Hematopoietic multipotent progenitor cell treated with erythropoietin and hydrocortisone succinate and interleukin-3 and kit ligand, for 17 days (in vitro differentiated cells): Measurements from ENCODE around the gene LDLRAD4.

Source experiments
- DNase-seq: peaks from one replicate; pipeline ENCODE4 v3.0.0-alpha.2; 2015; ENCODE audit warnings: low spot score

LDLRAD4 gene

DNA sequence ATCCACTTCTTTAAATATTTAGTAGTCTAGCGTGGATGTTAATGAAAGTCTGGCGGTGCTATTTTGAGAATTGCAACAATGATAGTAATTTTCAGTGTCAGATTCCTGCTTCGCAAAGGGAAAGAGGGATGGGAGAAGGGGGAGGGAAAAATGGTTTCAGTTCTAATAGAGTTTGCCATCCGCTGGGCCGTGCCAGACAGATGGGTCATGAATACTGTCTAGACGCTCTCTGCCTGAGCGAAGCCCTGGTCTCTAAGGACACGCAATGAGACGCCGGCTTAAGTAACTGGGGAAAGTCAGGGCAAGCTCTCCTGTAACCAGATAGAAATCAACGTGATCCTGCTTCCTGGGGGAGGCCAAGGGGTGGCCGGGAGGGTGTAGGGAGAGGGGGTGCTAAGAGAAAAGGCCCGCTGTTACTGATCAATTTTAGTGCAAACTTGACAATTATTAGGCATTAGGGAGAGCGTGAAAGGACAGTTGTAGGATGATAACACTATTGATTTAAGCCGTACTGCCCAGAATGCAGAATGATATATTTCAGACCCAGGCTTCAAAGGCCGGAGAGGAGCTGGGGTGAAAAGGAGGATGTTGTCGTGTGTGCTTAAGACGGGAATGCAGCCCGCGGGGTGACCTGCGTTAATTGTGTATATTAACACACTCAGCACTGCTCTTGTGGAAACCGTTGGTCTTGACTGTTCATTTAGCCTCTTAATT is 229.2 kb downstream of the LDLRAD4 start:
- no peak for DNase-seq

DNA sequence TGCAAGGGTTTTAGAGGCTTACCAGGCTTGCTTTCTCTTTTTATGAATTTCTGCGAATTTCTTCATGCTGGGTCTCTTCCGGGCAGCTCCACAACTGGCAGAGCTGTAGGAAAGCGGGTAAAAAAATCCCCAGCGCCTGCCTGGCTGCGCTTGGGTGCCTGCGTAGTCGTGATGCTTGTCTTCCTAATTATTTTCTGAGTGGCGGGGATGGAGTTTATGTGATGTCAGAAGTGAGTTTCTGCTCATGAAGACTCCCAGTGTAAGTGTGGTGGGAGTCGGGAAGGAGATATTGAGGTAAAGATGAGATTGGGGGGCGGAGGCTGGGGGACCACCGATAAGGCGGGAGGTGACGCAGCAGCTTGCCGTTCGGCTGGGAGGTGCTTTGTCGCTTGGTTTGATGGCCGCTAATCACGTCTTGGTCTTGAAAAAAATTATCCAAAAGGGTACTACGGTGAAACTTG is 229.8 kb downstream of the LDLRAD4 start:
- no peak for DNase-seq

DNA sequence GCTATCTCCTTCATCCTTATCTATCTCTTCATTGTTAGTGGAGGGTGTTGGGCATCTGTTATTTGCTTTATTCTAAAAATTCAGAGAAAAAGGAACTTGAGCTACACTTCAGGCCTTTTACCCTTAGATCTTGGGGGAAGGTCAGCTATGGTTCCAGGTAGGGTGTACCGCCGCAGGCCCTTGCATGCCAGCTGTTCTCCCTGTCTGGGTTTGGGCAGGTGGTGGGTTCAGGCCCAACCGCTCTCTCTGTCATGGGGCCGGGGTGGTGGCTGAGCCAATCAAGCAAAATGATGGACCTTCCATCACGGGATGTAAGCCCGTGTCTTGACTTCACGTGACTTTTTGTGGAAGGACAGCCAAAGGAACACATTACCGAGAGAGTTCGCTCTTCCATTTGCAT is 231.1 kb downstream of the LDLRAD4 start:
- no peak for DNase-seq

DNA sequence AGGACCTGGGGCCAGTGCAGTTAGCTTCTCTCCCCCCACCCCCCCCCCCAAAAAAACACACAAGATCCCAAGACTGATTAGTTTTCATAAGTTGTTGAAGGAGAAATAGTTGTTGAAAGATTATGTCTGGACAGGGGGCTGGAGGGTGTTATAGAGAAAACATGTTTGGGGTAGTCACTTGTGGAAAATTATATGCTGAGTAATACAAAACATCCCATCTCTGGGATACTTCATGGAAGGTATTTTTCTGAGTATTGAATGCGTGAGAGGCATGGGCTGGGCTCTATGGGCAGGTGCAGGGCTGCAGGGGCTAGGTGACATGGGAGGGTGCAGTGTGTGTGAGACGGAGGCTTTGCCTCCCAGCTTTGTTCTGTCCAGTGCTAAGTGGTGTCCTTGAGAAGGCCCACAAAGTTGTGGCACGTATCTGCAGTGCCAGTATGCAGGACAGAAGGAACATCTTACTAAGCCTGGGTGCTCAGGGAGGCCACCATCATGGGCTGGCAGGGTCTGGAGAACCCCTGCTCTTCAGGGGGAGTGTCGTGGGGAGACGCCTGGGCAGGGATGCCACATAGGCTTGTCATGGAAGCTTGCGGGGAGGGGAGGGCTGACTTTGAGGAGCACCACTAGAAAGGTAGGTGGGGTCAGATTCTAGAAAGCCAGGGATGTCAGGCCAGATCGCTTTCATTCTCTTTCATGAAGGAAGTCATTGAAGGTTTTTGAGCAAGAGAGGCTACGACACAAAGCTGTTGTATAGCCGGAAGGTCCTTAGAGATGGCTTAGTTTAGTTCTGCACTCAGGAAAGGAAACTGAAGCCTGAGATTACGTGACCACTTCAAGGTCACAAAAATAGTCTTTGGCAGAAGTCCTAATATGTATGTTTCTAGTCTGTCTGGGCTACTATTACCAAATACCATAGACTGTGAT is 232.0 kb downstream of the LDLRAD4 start:
- DNase-seq: no peak

DNA sequence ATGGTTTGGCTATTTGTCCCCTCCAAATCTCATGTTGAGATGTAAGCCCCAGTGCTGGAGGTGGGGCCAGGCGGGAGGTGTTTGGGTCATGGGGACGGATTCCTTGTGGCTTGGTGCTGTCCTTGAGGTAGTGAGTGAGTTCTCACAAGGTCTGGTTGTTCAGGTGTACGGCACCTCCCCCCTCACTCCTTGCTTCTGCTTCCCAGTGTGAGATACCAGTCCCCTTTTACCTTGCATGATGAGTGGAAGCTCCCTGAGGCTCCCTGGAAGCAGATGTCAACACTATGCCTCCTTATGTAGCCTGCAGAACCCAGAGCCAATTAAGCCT is 232.6 kb downstream of the LDLRAD4 start:
- DNase-seq: no peak

DNA sequence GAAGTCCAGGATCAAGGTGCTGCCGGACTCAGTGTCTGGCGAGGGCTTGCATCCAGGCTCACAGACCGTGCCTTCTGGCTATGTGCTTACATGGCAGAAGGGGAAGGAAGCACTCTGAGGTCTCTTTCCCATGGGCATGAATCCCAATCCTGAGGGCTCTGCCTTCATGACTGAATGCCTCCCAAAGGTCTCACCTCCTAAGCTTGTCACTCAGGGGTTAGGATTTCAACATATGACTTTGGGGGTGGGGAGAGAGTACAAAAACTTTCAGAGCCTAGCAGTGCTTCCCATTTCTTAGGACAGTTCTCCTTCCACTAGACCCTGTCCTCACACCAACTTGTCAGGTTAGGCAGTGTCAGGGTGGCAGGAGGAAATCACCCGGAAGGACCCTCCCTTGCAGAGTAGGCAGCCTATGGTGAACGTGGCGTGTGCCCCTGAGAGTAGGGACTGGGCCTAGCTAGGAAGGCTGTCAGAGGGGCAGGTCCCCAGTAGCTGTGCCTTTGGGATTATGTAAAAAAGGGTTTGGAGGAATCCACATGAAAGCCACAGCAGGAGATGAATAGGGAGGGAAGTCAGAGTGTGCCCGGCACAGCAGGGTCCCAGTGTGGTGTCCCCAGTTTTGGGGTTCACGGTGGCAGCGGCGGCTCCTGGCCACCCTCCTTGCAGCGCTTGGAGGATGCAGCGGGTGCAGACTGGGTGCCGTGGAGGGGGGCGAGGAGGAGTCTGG is 233.3 kb downstream of the LDLRAD4 start:
- DNase-seq: no peak

DNA sequence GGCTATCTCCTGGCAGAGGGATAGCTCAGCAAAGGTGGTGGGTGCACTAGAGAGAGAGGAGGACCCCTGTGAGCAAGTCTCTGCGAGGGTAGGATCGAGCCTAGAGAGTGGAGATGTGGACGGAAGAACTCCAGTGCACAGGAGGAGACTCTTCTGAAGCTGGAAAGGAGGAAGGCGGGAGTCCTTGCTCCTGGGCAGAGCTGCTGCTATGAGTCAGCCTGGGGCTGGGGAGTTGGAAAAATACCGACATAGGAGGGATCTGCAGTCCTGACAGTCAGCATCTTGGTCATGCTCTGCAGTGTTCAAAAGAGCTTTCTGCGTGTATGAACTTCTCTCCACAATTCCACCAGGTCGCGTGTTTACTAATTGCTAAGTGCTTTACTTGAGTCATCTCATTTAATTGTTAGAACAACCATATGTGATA is 233.8 kb downstream of the LDLRAD4 start:
- DNase-seq: no peak

DNA sequence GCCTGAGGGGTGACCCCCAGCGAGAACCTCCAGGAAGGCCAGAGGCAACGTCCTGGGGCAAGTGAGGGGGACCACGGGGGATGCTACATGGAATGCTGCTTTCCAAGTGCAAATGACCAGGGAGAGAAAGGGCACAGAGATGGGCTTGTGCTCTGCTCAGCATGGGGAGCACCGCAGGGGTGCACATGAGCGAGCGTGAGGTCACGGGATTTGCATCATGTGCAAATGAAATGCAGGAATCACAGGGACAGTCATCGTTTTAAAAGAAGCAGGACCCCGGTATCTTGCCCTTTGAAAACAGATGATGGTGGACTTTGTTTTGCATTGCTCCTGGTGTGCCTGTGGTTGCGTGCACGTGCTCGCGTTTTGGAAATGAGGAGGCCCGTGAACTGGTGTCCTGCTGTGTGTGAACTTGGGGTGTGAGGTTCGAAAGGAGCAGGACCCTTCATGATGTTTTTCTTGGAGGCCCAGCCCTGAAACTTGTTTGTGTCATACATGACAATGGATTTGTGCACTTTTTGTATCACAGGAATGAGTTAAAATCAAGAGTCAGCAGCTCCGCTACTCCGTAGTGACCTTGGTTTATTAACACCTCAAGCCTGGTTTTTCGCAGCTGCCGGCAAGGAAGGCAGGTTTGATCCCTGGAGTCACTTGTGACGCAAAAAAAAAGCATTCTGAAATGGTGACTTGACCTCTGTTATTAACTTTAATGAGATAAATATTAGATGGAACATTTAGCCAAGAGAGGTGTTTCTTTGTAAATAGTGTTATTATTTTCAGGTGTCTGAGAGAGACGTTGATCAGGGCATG is 234.5 kb downstream of the LDLRAD4 start:
- no peak for DNase-seq

DNA sequence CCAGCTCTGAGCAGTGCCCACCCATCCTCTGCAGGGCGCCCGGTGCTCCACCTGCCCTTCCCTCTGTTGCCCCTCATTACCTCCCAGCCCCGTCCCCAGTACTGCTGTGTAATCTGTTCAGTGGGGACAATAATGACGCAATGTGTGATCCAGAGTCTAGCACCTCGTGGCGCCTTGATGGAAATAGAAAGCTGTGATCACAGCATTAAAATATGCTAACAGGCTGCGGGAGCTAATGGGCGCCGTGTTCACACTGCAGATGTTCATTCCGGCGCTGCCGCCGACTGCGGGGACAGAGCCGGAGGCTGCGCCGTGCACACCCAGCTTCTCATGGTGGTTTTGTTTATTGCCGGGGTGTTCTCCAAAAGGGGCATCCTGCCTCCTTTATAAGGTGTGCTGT is 235.2 kb downstream of the LDLRAD4 start:
- DNase-seq: no peak

DNA sequence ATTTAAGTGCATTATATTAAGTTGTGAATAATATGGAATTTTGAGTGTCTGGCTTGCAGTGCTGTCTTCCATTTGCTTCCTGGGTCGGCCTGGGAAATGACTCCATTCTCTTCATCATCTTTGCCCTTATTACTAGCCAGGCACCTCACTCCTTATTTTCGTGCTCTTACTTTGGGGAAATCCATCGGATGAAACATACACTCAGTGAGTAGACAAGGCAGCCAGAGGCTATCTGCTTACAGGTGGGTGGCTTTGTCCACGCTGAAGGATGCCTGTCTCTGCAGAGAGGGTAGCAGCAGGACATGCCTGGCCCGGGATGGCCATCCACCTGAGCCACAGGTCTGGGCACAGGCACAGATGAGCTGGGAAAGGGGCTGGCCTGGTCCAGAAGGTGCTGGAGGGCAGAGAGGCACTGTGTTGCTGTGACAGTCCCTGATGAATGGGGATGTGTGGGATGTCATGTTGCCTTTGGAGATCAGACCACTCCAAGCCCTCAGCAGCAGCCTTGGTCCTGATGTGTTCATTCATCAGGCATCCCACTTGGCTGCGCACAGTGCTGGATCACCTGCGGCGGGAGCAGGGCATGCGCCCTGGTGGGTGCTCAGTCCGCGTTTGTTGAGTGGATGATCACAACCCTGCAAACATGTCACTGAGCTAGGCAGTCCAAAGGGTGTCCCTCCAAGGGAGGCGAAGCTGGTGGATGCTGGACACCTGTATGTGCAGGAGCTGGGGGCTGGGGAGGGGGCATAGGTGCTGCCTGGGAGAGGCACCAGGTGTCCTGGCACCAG is 236.0 kb downstream of the LDLRAD4 start:
- no peak for DNase-seq

DNA sequence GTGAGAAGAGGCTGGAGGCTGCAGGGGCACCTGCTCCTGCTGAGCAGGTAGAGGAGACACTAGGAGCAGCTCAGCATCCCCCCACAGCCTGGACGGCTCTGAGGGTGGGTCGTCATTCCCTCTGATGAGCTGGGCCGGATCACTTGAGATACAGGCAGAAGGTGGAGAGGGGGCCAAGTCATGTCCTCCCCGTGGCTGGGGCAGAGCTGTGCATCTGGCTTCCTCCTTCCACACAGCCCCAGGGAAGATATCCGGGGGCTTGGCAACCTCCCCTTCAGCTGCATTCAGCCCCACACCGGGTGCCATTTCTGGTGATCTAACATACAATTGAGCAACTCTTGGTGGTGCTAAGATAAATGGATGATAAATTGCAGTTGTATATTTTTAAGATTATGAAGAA is 236.9 kb downstream of the LDLRAD4 start:
- no peak for DNase-seq

DNA sequence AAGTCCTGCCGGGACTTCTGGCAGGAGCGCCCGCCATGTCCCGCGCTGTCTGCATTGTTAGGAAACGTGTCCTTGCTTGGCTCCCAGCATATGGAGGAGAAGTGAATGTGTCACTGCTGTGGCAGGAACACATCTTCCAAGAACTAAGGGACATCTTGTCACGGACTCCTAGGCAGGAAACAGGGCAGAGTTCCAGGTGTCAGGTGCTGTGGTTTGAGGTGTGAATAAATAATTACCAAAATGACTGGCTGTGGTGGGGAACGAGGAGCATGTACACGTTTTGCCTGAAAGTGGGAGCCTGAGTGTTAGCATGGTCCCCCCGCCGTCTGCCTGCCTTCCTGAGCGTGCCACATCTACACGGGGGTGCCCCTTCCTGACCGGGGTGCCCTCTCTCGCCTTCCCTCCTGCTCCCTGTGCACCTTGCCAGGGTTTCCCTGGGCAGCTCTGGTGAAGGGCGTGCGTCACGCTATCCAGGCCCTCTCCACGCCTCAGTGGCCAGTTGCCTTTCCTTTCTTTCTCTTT is 237.5 kb downstream of the LDLRAD4 start:
- DNase-seq: no peak

DNA sequence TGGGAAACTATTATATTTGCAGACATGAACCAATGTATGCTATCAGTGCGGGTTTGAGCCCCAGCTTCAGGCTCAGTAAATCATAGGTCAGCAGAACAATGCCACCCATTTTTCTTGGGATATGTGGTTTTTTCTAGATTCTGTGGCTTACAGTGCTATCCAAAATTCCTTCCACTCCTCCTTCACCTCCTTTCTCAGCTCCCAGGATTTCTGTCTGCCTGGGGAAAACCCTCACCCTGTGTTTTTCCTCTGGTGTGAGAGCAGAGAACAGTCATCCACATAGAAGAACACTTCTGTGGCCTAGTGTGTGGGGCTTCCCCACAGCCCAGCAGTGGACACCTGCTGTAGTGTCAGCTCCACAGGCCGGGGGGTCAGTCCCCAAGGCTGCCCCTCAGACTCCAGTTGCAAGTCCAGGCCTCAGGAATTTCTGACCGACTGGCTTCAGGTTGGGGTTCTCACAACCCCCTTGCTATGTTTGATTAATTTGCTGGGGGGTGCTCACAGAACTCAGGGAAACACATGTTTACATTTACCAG is 238.2 kb downstream of the LDLRAD4 start:
- DNase-seq: no peak

DNA sequence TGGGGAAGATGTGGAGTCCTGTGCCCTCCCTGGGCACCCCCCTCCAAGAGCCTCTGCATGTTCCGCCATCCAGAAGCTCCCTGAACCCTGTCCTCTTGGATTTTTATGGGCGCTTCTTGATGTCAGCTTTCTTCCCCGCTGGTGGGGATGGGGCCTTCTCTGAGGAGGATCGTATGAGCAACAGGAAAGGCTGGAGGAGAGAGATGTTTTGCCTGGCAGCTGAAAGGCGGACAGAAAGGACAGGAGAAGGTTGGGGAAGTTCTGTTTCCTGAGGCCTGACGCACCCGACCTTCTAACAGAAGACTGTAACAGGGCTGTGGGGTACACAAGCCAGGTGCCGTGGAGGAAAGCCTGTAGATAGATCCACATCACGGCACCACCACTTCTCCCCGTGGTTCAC is 238.8 kb downstream of the LDLRAD4 start:
- DNase-seq: no peak

DNA sequence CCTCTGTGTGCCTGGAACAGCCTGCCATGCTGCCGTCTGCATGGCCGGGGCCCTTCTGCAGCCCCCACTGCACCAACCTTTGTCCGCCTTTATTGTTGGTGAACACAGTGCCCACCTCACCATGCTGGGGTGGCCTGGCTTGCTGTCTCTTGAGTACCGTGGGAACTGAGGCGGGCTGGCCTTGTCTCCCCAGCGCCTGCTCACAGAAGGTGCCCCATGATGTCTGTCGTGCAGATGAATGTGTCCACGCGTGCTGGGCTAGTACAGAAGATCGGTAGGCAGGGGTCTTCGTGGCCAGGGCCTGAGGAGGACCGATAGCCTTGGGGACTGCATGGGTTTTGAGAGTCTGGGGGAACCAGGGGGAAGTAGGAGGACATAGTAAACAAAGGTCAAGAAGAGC is 242.4 kb downstream of the LDLRAD4 start:
- DNase-seq: no peak

DNA sequence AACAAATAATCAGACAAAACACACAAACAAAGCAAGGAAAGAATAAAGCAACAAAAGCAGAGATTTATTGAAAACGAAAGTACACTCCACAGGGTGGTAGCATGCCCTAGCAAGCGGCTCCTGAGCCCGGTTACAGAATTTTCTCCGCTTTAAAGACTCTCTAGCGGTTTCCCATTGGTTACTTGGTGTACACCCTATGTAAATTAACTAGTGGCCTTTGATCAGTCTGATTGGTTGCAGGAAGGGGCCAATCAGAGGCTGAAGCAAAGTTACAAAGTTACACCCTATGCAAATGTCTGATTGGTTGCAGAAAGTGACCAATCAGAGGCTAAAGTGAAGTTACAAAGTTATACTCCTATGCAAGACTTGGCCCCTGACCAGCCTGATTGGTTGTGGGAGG is 242.9 kb downstream of the LDLRAD4 start:
- DNase-seq: no peak

DNA sequence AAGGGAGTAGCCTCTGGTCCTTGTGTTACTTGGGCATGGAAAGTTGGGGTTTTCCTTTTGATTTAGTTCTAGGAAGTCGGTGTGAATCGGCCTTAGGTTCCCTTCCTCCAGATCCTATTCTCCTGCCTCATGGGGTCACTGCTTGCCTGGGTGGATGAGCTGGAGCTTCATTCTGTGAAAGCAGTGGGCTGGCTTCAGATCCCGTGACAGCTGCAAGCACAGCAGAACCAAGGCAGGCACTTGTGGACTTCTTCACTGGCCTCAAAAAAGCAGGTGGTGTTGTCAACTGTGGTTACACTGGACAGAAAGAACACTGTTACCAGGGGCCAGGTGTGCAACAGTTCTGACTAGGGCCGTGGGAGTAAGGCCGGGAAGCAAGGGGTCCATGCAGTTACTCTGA is 243.4 kb downstream of the LDLRAD4 start:
- no peak for DNase-seq

DNA sequence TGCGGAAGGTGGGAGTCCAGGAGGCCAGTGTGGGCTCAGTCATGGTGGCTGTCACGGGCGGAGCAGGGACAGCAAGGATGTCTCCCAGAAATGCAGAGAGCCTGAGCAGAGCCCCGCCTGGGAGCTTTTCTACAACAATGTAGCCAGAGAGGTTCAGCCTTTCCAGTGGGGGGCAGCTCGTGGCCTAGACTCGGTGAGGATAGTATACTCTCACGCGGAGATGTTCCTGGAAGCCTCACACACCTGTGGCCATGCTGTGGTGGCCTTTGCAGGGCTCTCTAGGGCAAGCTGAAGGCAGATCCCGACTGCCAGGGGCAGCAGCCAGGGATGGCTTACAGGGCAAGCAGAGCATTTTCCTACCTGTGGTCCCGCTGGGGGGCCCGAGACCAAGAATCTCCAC is 244.1 kb downstream of the LDLRAD4 start:
- no peak for DNase-seq

DNA sequence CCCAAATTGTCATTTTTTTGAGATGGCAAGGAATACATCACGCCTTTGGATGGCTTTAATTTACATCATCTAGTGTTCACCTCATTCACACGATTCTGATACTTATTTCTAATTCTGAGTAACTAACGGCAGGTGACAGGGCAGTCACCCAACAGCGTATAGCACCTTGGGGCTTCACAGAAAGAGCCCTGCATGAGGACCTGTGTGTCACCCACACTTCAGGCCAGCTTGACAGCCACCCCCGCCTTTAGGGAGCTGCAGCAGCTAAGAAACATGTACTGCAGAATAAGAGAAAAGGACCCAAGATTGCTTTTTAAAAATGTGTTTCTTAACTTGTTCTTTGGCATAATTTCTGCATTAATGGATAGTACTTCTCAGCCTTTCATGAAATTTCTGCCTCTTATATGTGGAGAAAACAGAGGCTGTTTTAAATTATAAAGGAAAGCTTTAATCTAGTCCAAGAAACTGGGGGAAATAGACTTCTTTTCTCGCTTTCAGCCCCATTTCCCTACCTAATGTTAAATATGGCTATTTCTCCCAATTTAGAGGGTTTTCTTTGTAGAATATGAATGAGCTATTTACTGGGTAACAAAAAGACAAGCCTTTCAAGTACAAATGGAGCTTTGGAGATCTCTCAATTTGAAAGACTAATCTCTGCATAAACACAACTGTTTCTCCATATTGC is 245.1 kb downstream of the LDLRAD4 start:
- no peak for DNase-seq
